H1 (cell line): Measurements from ENCODE around the gene NUDT1. TPM values are rescaled to one million over a fixed set of nuclear protein-coding genes. Genes with fewer than 3 reads are reported as not detected.

ENCODE experiments used
- CBX8 ChIP-seq: fragments of 300-800, 300-1000 bp; sonication (generic); IDR thresholded peaks from 2 replicates; pipeline ENCODE4 v1.7.1; 2016; ENCODE audit warnings: low read depth, low read length, borderline replicate concordance
- FOSL1 ChIP-seq: IDR thresholded peaks from 2 replicates; pipeline ENCODE4 v1.6.1; 2011; ENCODE audit warnings: mild to moderate bottlenecking, low read depth, low read length, moderate library complexity; ENCODE audit not compliant: insufficient read depth
- HDAC6 ChIP-seq: IDR thresholded peaks from one replicate; pipeline ENCODE4 v1.7.1; 2012; ENCODE audit warnings: low read depth, mild to moderate bottlenecking, inconsistent platforms, low read length, moderate library complexity
- NANOG ChIP-seq: IDR thresholded peaks from 2 replicates; pipeline ENCODE4 v1.6.1; 2011; ENCODE audit warnings: low read length, low read depth, mild to moderate bottlenecking, inconsistent platforms; ENCODE audit not compliant: insufficient read depth, poor library complexity, severe bottlenecking
- RBBP5 ChIP-seq: IDR thresholded peaks from 2 replicates; pipeline ENCODE4 v1.7.1; 2012; ENCODE audit warnings: low read depth, mild to moderate bottlenecking, inconsistent platforms, low read length, moderate library complexity, borderline replicate concordance
- TEAD4 ChIP-seq: IDR thresholded peaks from 2 replicates; pipeline ENCODE4 v1.6.1; 2012; ENCODE audit warnings: low read depth, low read length, inconsistent platforms, mixed read lengths
- polyA plus RNA-seq, 7 experiments: library from polyadenylated mRNA; depleted of rRNA in 3 of 7; stranded (reverse) in 5 of 7; unstranded in 2 of 7; fragments of >200 nt in 5 of 7; fragments of 200-250 nt in 2 of 7; gene quantifications; 1 replicate in 5 of 7; 2 replicates in 1 of 7; 4 replicates in 1 of 7; pipeline versions ENCODE4 v1.2.1 to v1.2.3, GENCODE V29; 2011 to 2013; ENCODE audit warnings: missing spikeins in 2 of 7, mixed read lengths in 2 of 7
- total RNA-seq: library from RNA; stranded (reverse); fragmentation: NEBNext Ultra II Directional; extraction: Animal tissue kit (Norgen Biotek cat#: 25700); gene quantifications from 2 replicates; pipeline ENCODE4 v1.2.1, GENCODE V29; 2021
- TF ChIP-seq, protein P1 (sequence below), 3 experiments: IDR thresholded peaks; 1 replicate in 2 of 3; 2 replicates in 1 of 3; pipeline versions ENCODE4 v1.5.1 to v1.6.1; 2011; ENCODE audit warnings: low read length in 3 of 3, mild to moderate bottlenecking in 3 of 3, inconsistent platforms in 2 of 3, low read depth in 1 of 3, moderate library complexity in 1 of 3; ENCODE audit not compliant: insufficient read depth in 1 of 3; ENCODE audit errors: control extremely low read depth in 1 of 3

NUDT1 gene
- total and polyA plus RNA-seq, 2 of the 8 experiments (the other 6 are each of a cell fraction or from before 2014, with no cell fraction given): 76.1 to 89.5 TPM

DNA sequence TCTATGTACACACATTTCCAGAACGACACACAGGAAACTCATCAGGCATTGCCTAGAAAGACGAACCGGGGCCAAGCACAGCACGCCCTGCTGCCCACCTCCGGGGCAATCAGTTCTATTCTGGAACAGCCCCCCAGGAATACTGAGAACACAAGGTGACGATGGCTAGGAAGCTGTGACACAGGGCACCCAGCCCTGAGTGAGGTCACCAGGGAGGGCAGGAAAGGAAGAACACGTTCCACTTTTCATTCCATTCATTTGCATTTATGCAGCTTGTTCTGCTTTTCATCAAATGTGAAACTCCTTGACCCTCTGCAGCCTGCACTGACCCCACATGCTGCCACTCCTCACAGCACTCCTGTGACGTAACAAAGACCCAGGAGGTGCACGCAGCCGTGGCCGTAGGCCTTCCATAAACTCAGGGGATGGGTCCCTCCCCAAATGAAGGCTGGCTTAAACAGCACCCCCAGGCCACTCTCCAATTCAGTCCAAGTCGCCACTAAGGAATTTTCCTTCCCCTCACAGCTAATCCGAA lies 38.2 kb upstream of the NUDT1 start (continued):
- TF ChIP-seq NANOG (no peak), HDAC6 (no peak), RBBP5 (no peak), FOSL1 (no peak), CBX8 (no peak), TEAD4 (no peak)
- TF ChIP-seq, protein P1, sequence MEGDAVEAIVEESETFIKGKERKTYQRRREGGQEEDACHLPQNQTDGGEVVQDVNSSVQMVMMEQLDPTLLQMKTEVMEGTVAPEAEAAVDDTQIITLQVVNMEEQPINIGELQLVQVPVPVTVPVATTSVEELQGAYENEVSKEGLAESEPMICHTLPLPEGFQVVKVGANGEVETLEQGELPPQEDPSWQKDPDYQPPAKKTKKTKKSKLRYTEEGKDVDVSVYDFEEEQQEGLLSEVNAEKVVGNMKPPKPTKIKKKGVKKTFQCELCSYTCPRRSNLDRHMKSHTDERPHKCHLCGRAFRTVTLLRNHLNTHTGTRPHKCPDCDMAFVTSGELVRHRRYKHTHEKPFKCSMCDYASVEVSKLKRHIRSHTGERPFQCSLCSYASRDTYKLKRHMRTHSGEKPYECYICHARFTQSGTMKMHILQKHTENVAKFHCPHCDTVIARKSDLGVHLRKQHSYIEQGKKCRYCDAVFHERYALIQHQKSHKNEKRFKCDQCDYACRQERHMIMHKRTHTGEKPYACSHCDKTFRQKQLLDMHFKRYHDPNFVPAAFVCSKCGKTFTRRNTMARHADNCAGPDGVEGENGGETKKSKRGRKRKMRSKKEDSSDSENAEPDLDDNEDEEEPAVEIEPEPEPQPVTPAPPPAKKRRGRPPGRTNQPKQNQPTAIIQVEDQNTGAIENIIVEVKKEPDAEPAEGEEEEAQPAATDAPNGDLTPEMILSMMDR (IDR thresholded peaks at IDR 0.05; ENCODE audit: control extremely low read depth in 1 of 3, insufficient read depth in 1 of 3, low read depth in 1 of 3, low read length in 3 of 3): no peak
